ENCODE results near the gene ADGRL2. TPM values are rescaled to one million over a fixed set of nuclear protein-coding genes. Genes with fewer than 3 reads are reported as not detected.

Gene ADGRL2
- total RNA-seq, 5 donors from 2014 or later (not counting 1 experiment from before 2014, with no cell fraction given): 0.20 to 0.70 (median 0.55) TPM; not detected in 2

- peaks cover 15 to 32% of the 10 kb centered on the region in 2 experiments for H3K27me3 ChIP-seq (replicated peaks in 1 of 2; ENCODE audit: control insufficient read depth in 2 of 2, extremely low read depth in 1 of 2, insufficient read depth in 2 of 2, low read length in 1 of 2)
- 7% methylated on average over 29 of the region's 44 CpGs for WGBS (ENCODE audit: insufficient coverage)
- ATAC-seq (replicated peaks in 1 of 4) (no peak), DNase-seq (no peak)
- CTCF ChIA-PET: no interaction called here
- Mint-ChIP-seq H3K9me3 (no peaks in the 10 kb centered on the region), H3K4me1 (peaks cover 4 to 5% (median 4%) of the 10 kb centered on the region in 3 donors), H3K27me3 (peaks cover 33 to 36% of the 10 kb centered on the region in 2 donors), H3K27ac (no peak overlapping the region), H3K4me3 (peak overlapping the region in 1 of 3 donors; percentile 50), H3K36me3 (no peaks in the 10 kb centered on the region)
- no peaks in the 10 kb centered on the region for H3K9me3 ChIP-seq
- peaks cover 0 to 7% of the 10 kb centered on the region in 2 experiments for H3K4me1 ChIP-seq (ENCODE audit: control insufficient read depth in 1 of 2, extremely low read depth in 1 of 2, insufficient read depth in 2 of 2, low read length in 2 of 2)
- POLR2A ChIA-PET: no interaction called here
- no peaks in the 10 kb centered on the region for H3K36me3 ChIP-seq (ENCODE audit: control insufficient read depth in 2 of 2, extremely low read depth in 1 of 2, insufficient read depth in 1 of 2, low read length in 1 of 2)
- peak overlapping the region in 1 of 2 donors; percentile 62 for H3K4me3 ChIP-seq (ENCODE audit: control insufficient read depth in 1 of 2, extremely low read depth in 1 of 2, low read length in 1 of 2)
- no peak overlapping the region for H3K27ac ChIP-seq (ENCODE audit: low read length)
Observed at GRCh38 chr1:81799939-81800694, 617 bp upstream of the ADGRL2 start.

- peaks cover 37 to 40% of the 10 kb centered on the region in 2 donors for H3K27me3 Mint-ChIP-seq
- WGBS (ENCODE audit: insufficient coverage): 3% methylated on average over 79 of the region's 93 CpGs
- peak overlapping the region in 1 of 2 donors; percentile 72 for H3K4me3 ChIP-seq (ENCODE audit: control insufficient read depth in 1 of 2, extremely low read depth in 1 of 2, low read length in 1 of 2)
Observed at GRCh38 chr1:81801651-81802456, 1.1 kb downstream of the ADGRL2 start.

GRCh38 chr1:81802457-81802706, 1.6 kb downstream of the ADGRL2 start:
- Mint-ChIP-seq H3K27me3 (peaks cover 35 to 40% of the 10 kb centered on the region in 2 donors), H3K36me3 (no peaks in the 10 kb centered on the region), H3K4me1 (peaks cover 4 to 5% (median 4%) of the 10 kb centered on the region in 3 donors), H3K27ac (no peak overlapping the region), H3K9me3 (no peaks in the 10 kb centered on the region), H3K4me3 (no peak overlapping the region)
- peaks cover 20 to 32% of the 10 kb centered on the region in 2 experiments for H3K27me3 ChIP-seq (replicated peaks in 1 of 2; ENCODE audit: control insufficient read depth in 2 of 2, extremely low read depth in 1 of 2, insufficient read depth in 2 of 2, low read length in 1 of 2)
- H3K4me3 ChIP-seq (ENCODE audit: control insufficient read depth in 1 of 2, extremely low read depth in 1 of 2, low read length in 1 of 2): peak overlapping the region in 1 of 2 donors; percentile 72
- peaks cover 0 to 7% of the 10 kb centered on the region in 2 experiments for H3K4me1 ChIP-seq (ENCODE audit: control insufficient read depth in 1 of 2, extremely low read depth in 1 of 2, insufficient read depth in 2 of 2, low read length in 2 of 2)
- ChIA-PET CTCF (no interaction called here), POLR2A (no interaction called here)
- no peak for ATAC-seq (replicated peaks in 1 of 4)
- no peaks in the 10 kb centered on the region for H3K9me3 ChIP-seq
- 3% methylated on average over 13 of the region's 17 CpGs for WGBS (ENCODE audit: insufficient coverage)
- H3K27ac ChIP-seq (ENCODE audit: low read length): no peak overlapping the region
- no peak for DNase-seq
- no peaks in the 10 kb centered on the region for H3K36me3 ChIP-seq (ENCODE audit: control insufficient read depth in 2 of 2, extremely low read depth in 1 of 2, insufficient read depth in 1 of 2, low read length in 1 of 2)

More at GRCh38 chr1:81801651-81802456, 1.1 kb downstream of the ADGRL2 start:
- CTCF ChIA-PET: no interaction called here
- DNase-seq: no peak
- H3K27me3 ChIP-seq (replicated peaks in 1 of 2; ENCODE audit: control insufficient read depth in 2 of 2, extremely low read depth in 1 of 2, insufficient read depth in 2 of 2, low read length in 1 of 2): peaks cover 20 to 32% of the 10 kb centered on the region in 2 experiments
- no peak overlapping the region for H3K4me3 Mint-ChIP-seq
- H3K27ac Mint-ChIP-seq: no peak overlapping the region
- no peak overlapping the region for H3K27ac ChIP-seq (ENCODE audit: low read length)
- no peaks in the 10 kb centered on the region for H3K9me3 ChIP-seq
- POLR2A ChIA-PET: no interaction called here
- H3K36me3 ChIP-seq (ENCODE audit: control insufficient read depth in 2 of 2, extremely low read depth in 1 of 2, insufficient read depth in 1 of 2, low read length in 1 of 2): no peaks in the 10 kb centered on the region
- H3K9me3 Mint-ChIP-seq: no peaks in the 10 kb centered on the region
- ATAC-seq (replicated peaks in 1 of 4): peak in 1 of 4 experiments; percentile 9
- H3K4me1 ChIP-seq (ENCODE audit: control insufficient read depth in 1 of 2, extremely low read depth in 1 of 2, insufficient read depth in 2 of 2, low read length in 2 of 2): peaks cover 0 to 7% of the 10 kb centered on the region in 2 experiments
- peaks cover 4 to 5% (median 4%) of the 10 kb centered on the region in 3 donors for H3K4me1 Mint-ChIP-seq
- H3K36me3 Mint-ChIP-seq: no peaks in the 10 kb centered on the region

GRCh38 chr1:81802707-81803430, 2.1 kb downstream of the ADGRL2 start:
- Mint-ChIP-seq H3K4me3 (no peak overlapping the region), H3K4me1 (peaks cover 4 to 5% (median 4%) of the 10 kb centered on the region in 3 donors), H3K27me3 (peaks cover 35 to 40% of the 10 kb centered on the region in 2 donors), H3K36me3 (no peaks in the 10 kb centered on the region), H3K27ac (no peak overlapping the region), H3K9me3 (peaks cover 0 to 2% (median 0%) of the 10 kb centered on the region in 3 donors)
- ATAC-seq (replicated peaks in 1 of 4): no peak
- Histone ChIP-seq H3K27ac (ENCODE audit: low read length) (no peak overlapping the region), H3K27me3 (replicated peaks in 1 of 2; ENCODE audit: control insufficient read depth in 2 of 2, extremely low read depth in 1 of 2, insufficient read depth in 2 of 2, low read length in 1 of 2) (peaks cover 17 to 32% of the 10 kb centered on the region in 2 experiments), H3K4me1 (ENCODE audit: control insufficient read depth in 1 of 2, extremely low read depth in 1 of 2, insufficient read depth in 2 of 2, low read length in 2 of 2) (peaks cover 0 to 7% of the 10 kb centered on the region in 2 experiments), H3K9me3 (no peaks in the 10 kb centered on the region), H3K4me3 (ENCODE audit: control insufficient read depth in 1 of 2, extremely low read depth in 1 of 2, low read length in 1 of 2) (peak overlapping the region in 1 of 2 donors; percentile 72), H3K36me3 (ENCODE audit: control insufficient read depth in 2 of 2, extremely low read depth in 1 of 2, insufficient read depth in 1 of 2, low read length in 1 of 2) (no peaks in the 10 kb centered on the region)
- no peak for DNase-seq
- 3% methylated on average over 38 of the region's 55 CpGs for WGBS (ENCODE audit: insufficient coverage)
- POLR2A ChIA-PET: no interaction called here
- CTCF ChIA-PET: no interaction called here

GRCh38 chr1:81803431-81804110, 2.8 kb downstream of the ADGRL2 start:
- 7% methylated on average over 14 of the region's 15 CpGs for whole genome bisulfite sequencing (ENCODE audit: insufficient coverage)
- no peak overlapping the region for H3K4me3 Mint-ChIP-seq
- no peak overlapping the region for H3K27ac Mint-ChIP-seq
- peaks cover 32 to 40% of the 10 kb centered on the region in 2 donors for H3K27me3 Mint-ChIP-seq
- CTCF ChIA-PET: no interaction called here
- H3K4me1 ChIP-seq (ENCODE audit: control insufficient read depth in 1 of 2, extremely low read depth in 1 of 2, insufficient read depth in 2 of 2, low read length in 2 of 2): peaks cover 0 to 7% of the 10 kb centered on the region in 2 experiments
- no peak overlapping the region for H3K27ac ChIP-seq (ENCODE audit: low read length)
- H3K9me3 ChIP-seq: no peaks in the 10 kb centered on the region
- H3K36me3 ChIP-seq (ENCODE audit: control insufficient read depth in 2 of 2, extremely low read depth in 1 of 2, insufficient read depth in 1 of 2, low read length in 1 of 2): no peaks in the 10 kb centered on the region
- DNase-seq (no peak), ATAC-seq (replicated peaks in 1 of 4) (no peak)
- H3K27me3 ChIP-seq (replicated peaks in 1 of 2; ENCODE audit: control insufficient read depth in 2 of 2, extremely low read depth in 1 of 2, insufficient read depth in 2 of 2, low read length in 1 of 2): peaks cover 17 to 32% of the 10 kb centered on the region in 2 experiments
- no peaks in the 10 kb centered on the region for H3K36me3 Mint-ChIP-seq
- peaks cover 0 to 2% (median 0%) of the 10 kb centered on the region in 3 donors for H3K9me3 Mint-ChIP-seq
- peaks cover 4 to 5% (median 4%) of the 10 kb centered on the region in 3 donors for H3K4me1 Mint-ChIP-seq
- no peak overlapping the region for H3K4me3 ChIP-seq (ENCODE audit: control insufficient read depth in 1 of 2, extremely low read depth in 1 of 2, low read length in 1 of 2)
- POLR2A ChIA-PET: no interaction called here

- H3K27me3 Mint-ChIP-seq: peaks cover 26 to 37% of the 10 kb centered on the region in 2 donors
- 91% methylated on average over 1 of the region's 2 CpGs for WGBS (ENCODE audit: insufficient coverage)
Observed at GRCh38 chr1:81804312-81804711, 3.6 kb downstream of the ADGRL2 start.

More at GRCh38 chr1:81804312-81804711, 3.6 kb downstream of the ADGRL2 start:
- ChIA-PET POLR2A (no interaction called here), CTCF (no interaction called here)
- Mint-ChIP-seq H3K9me3 (peaks cover 0 to 2% (median 0%) of the 10 kb centered on the region in 3 donors), H3K4me3 (no peak overlapping the region), H3K27ac (no peak overlapping the region), H3K4me1 (peaks cover 4 to 5% (median 4%) of the 10 kb centered on the region in 3 donors), H3K36me3 (no peaks in the 10 kb centered on the region)
- Histone ChIP-seq H3K27me3 (replicated peaks in 1 of 2; ENCODE audit: control insufficient read depth in 2 of 2, extremely low read depth in 1 of 2, insufficient read depth in 2 of 2, low read length in 1 of 2) (peaks cover 21 to 32% of the 10 kb centered on the region in 2 experiments), H3K4me3 (ENCODE audit: control insufficient read depth in 1 of 2, extremely low read depth in 1 of 2, low read length in 1 of 2) (no peak overlapping the region), H3K36me3 (ENCODE audit: control insufficient read depth in 2 of 2, extremely low read depth in 1 of 2, insufficient read depth in 1 of 2, low read length in 1 of 2) (no peaks in the 10 kb centered on the region), H3K4me1 (ENCODE audit: control insufficient read depth in 1 of 2, extremely low read depth in 1 of 2, insufficient read depth in 2 of 2, low read length in 2 of 2) (peaks cover 0 to 7% of the 10 kb centered on the region in 2 experiments), H3K27ac (ENCODE audit: low read length) (no peak overlapping the region), H3K9me3 (no peaks in the 10 kb centered on the region)
- no peak for DNase-seq
- no peak for ATAC-seq (replicated peaks in 1 of 4)

Data from T-cell (primary cell).